ENCODE results near the gene RPS6KC1. TPM values are rescaled to one million over a fixed set of nuclear protein-coding genes. Genes with fewer than 3 reads are reported as not detected.

The RPS6KC1 gene
- total and polyA plus RNA-seq, 9 of the 15 experiments (the other 6 are each of a cell fraction or from before 2014, with no cell fraction given) = 4.3 to 34.6 (median 20.9) TPM

DNA sequence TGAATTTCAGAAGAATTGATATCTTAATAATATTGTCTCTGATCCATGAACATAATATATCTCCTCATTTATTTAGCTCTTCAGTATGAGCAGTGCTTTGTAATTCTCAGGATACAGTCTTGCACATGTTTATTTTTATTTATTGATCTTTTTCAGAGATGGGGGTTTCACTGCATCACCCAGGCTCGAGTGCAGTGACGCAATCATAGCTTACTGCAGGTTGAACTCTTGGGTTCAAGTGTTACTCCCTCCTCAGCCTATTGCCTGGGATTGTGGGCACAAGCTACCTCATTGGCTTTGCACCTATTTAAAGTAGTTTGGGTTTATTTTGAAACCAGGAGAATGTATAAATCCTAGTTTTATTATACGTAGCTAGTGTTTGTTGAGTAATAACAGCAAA lies 4.7 kb downstream of the RPS6KC1 start:
- Histone ChIP-seq H3K27me3 (ENCODE audit: control insufficient read depth in 2 of 2, insufficient read depth in 2 of 2, low read length in 2 of 2) (no peaks in the 10 kb centered on the region), H3K27ac (ENCODE audit: extremely low read depth, low read depth, low read length) (no peak overlapping the region; the same call in 1 of the 3 replicates), H3K4me2 (ENCODE audit: insufficient read depth, low read length) (no peak overlapping the region), H3K4me3 (no peak overlapping the region), H2AFZ (ENCODE audit: low read depth, low read length) (no peak overlapping the region), H3K36me3 (ENCODE audit: control insufficient read depth, insufficient read depth, low read length) (peaks cover 10% of the 10 kb centered on the region; the same call in 2 of the 3 replicates), H3K79me2 (ENCODE audit: control insufficient read depth, insufficient read depth, low read length) (peaks cover 98% of the 10 kb centered on the region), H4K20me1 (replicated peaks; ENCODE audit: control insufficient read depth, insufficient read depth, low read length) (no peaks in the 10 kb centered on the region), H3K4me1 (replicated peaks in 1 of 2; ENCODE audit: control insufficient read depth in 2 of 2, insufficient read depth in 2 of 2, low read length in 2 of 2) (peaks cover 29 to 45% of the 10 kb centered on the region in 2 experiments), H3K9ac (ENCODE audit: insufficient read depth in 1 of 2, low read depth in 2 of 2, low read length in 2 of 2) (no peak overlapping the region; a peak in 2 of 4 replicates), H3K9me1 (ENCODE audit: control insufficient read depth, insufficient read depth, low read length) (no peaks in the 10 kb centered on the region), H3K9me3 (replicated peaks; ENCODE audit: control insufficient read depth, insufficient read depth, low read depth, low read length) (no peaks in the 10 kb centered on the region; the same call in 1 of the 2 replicates)
- no TSS peak for BruUV-seq (replicated peaks)
- WGBS (ENCODE audit: insufficient coverage, low coverage, missing lambda C conversion rate) = 42% methylated on average over 3 of the region's 3 CpGs
- in situ Hi-C loops (cut with MboI) = no loop called here
- POLR2A ChIA-PET = interaction anchor here (0.6 to 2.5 kb wide), 8 partner anchors 10 to 198 kb away, joined by 3 to 16 read pairs (median 5); partner anchors contain the start of gene FLVCR1
- no peak for ATAC-seq
- CTCF ChIA-PET (ENCODE audit: low intra/inter-chr PET ratio) = no interaction called here
- TF ChIP-seq CEBPB (tag; IDR thresholded peaks at IDR 0.05) (peak; percentile 95), ZNF696 (CRISPR knock-in tag; conservative IDR thresholded peaks at IDR 0.05) (no peak), ZNF140 (CRISPR knock-in tag; IDR thresholded peaks at IDR 0.05) (no peak), CEBPG (CRISPR knock-in tag; IDR thresholded peaks at IDR 0.05) (peak; percentile 81), CEBPG (tag; conservative IDR thresholded peaks at IDR 0.05 in 1 of 2, IDR thresholded peaks at IDR 0.05 in 1 of 2) (peak; percentile 82 to 90), JUND (IDR thresholded peaks at IDR 0.05; ENCODE audit: borderline replicate concordance, low read depth, low read length) (0 out of 2 replicates have a peak, but pooled peaks have one; percentile 2), JUND (tag; IDR thresholded peaks at IDR 0.05; ENCODE audit: borderline replicate concordance, low read depth, low read length) (no peak)
- TF ChIP-seq, protein P1, sequence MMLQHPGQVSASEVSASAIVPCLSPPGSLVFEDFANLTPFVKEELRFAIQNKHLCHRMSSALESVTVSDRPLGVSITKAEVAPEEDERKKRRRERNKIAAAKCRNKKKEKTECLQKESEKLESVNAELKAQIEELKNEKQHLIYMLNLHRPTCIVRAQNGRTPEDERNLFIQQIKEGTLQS (IDR thresholded peaks at IDR 0.05) = peak; percentile 89
- TF ChIP-seq, protein P1 (CRISPR knock-in tag; conservative IDR thresholded peaks at IDR 0.05) = no peak
- TF ChIP-seq, protein P2, sequence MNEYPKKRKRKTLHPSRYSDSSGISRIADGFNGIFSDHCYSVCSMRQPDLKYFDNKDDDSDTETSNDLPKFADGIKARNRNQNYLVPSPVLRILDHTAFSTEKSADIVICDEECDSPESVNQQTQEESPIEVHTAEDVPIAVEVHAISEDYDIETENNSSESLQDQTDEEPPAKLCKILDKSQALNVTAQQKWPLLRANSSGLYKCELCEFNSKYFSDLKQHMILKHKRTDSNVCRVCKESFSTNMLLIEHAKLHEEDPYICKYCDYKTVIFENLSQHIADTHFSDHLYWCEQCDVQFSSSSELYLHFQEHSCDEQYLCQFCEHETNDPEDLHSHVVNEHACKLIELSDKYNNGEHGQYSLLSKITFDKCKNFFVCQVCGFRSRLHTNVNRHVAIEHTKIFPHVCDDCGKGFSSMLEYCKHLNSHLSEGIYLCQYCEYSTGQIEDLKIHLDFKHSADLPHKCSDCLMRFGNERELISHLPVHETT (CRISPR knock-in tag; conservative IDR thresholded peaks at IDR 0.05 in 1 of 2, IDR thresholded peaks at IDR 0.05 in 1 of 2) = 0 out of 4 replicates have a peak, but pooled peaks of 1 of the 2 experiments have one; percentile 35
- TF ChIP-seq, protein P3, sequence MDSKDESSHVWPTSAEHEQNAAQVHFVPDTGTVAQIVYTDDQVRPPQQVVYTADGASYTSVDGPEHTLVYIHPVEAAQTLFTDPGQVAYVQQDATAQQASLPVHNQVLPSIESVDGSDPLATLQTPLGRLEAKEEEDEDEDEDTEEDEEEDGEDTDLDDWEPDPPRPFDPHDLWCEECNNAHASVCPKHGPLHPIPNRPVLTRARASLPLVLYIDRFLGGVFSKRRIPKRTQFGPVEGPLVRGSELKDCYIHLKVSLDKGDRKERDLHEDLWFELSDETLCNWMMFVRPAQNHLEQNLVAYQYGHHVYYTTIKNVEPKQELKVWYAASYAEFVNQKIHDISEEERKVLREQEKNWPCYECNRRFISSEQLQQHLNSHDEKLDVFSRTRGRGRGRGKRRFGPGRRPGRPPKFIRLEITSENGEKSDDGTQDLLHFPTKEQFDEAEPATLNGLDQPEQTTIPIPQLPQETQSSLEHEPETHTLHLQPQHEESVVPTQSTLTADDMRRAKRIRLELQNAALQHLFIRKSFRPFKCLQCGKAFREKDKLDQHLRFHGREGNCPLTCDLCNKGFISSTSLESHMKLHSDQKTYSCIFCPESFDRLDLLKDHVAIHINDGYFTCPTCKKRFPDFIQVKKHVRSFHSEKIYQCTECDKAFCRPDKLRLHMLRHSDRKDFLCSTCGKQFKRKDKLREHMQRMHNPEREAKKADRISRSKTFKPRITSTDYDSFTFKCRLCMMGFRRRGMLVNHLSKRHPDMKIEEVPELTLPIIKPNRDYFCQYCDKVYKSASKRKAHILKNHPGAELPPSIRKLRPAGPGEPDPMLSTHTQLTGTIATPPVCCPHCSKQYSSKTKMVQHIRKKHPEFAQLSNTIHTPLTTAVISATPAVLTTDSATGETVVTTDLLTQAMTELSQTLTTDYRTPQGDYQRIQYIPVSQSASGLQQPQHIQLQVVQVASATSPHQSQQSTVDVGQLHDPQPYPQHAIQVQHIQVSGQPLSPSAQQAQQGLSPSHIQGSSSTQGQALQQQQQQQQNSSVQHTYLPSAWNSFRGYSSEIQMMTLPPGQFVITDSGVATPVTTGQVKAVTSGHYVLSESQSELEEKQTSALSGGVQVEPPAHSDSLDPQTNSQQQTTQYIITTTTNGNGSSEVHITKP (IDR thresholded peaks at IDR 0.05; ENCODE audit: partially characterized antibody) = no peak
- no peak for DNase-seq (ENCODE audit: extremely low read depth in 1 of 4, low spot score in 3 of 4)
- intact Hi-C loops (cut with micrococcal nuclease) = no loop called here
- FAIRE-seq = no peak

Data from K562 (cell line).